Karpas-422 (cell line): Measurements from ENCODE around the gene FHIP2A. TPM values are rescaled to one million over a fixed set of nuclear protein-coding genes. Genes with fewer than 3 reads are reported as not detected.
"Not testable (repeated sequence)": the region's sequence is repeated elsewhere in the genome, so short reads cannot be mapped to it uniquely, and the experiment has no call there.

ENCODE experiments used
- DNase-seq: peaks from one replicate; pipeline ENCODE4 v3.0.0-alpha.2; 2015
- H2AFZ ChIP-seq: fragments of 200-600 bp; sonication (generic); 2 replicates; pipeline ENCODE4 v1.6.1; 2014; ENCODE audit warnings: antibody characterized with exemption, low read length, mixed read lengths
- H3K27ac ChIP-seq: fragments of 200-600 bp; sonication (generic); 2 replicates; pipeline ENCODE4 v1.5.1; 2014; ENCODE audit warnings: mild to moderate bottlenecking, low read length, moderate library complexity
- H3K27me3 ChIP-seq: fragments of 200-600 bp; sonication (generic); 2 replicates; pipeline ENCODE4 v1.6.1; 2014; ENCODE audit warnings: low read length, mixed read lengths
- H3K36me3 ChIP-seq: fragments of 200-600 bp; sonication (generic); 2 replicates; pipeline ENCODE4 v1.6.1; 2014; ENCODE audit warnings: low read length, mixed read lengths; ENCODE audit not compliant: insufficient read depth
- H3K4me1 ChIP-seq: fragments of 200-600 bp; sonication (generic); 2 replicates; pipeline ENCODE4 v1.6.1; 2014; ENCODE audit warnings: mild to moderate bottlenecking, low read length, mixed read lengths
- H3K4me2 ChIP-seq: fragments of 200-600 bp; sonication (generic); 2 replicates; pipeline ENCODE4 v1.6.1; 2014; ENCODE audit warnings: low read length, low read depth, mild to moderate bottlenecking; ENCODE audit not compliant: poor library complexity, severe bottlenecking
- H3K4me3 ChIP-seq: fragments of 200-600 bp; sonication (generic); 2 replicates; pipeline ENCODE4 v1.5.1; 2014; ENCODE audit warnings: mild to moderate bottlenecking, antibody characterized with exemption, low read length, mixed read lengths
- H3K79me2 ChIP-seq: fragments of 200-600 bp; sonication (generic); 2 replicates; pipeline ENCODE4 v1.6.1; 2014; ENCODE audit warnings: mild to moderate bottlenecking, low read length, mixed read lengths
- H3K9ac ChIP-seq: fragments of 200-600 bp; sonication (generic); 2 replicates; pipeline ENCODE4 v1.6.0; 2014; ENCODE audit warnings: low read length
- H3K9me2 ChIP-seq: fragments of 200-600 bp; sonication (generic), shearing (Covaris generic); replicated peaks from 2 replicates; pipeline ENCODE4 v1.6.0; 2014; ENCODE audit warnings: mild to moderate bottlenecking, low read length, moderate library complexity; ENCODE audit not compliant: insufficient read depth
- H3K9me3 ChIP-seq: fragments of 300-700, 200-600 bp; sonication (generic); 2 replicates; pipeline ENCODE4 v1.6.1; 2014; ENCODE audit warnings: low read length, mixed read lengths
- H4K20me1 ChIP-seq: fragments of 200-600 bp; sonication (generic); 2 replicates; pipeline ENCODE4 v1.6.1; 2014; ENCODE audit warnings: mild to moderate bottlenecking, antibody characterized with exemption, low read length, low read depth; ENCODE audit not compliant: insufficient read depth
- total RNA-seq: library from RNA; depleted of rRNA; stranded (reverse); fragments of >200 nt; shearing (Covaris generic); gene quantifications from 2 replicates; pipeline ENCODE4 v1.2.3, GENCODE V29; 2014; ENCODE audit warnings: low replicate concordance

FHIP2A gene
- total RNA-seq, 1 experiment from 2014 or later: 21.7 TPM

DNA sequence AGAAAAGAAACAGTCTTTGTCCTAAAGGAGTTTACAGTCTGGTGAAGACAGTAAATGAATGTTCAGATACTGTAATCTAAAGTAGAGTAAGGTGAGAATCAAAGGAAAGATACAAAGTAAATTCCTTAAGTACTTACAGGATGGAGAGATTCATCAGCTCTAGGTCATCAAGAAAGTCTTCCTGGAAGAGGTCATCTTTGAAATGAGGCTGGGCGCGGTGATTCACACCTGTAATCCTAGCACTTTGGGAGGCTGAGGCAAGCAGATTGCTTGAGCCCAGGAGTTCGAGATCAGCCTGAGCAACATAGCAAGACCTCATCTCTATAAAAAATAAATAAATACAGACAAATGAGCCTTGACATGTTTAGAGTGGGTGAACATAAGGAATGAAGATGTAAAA is 18.3 kb downstream of the FHIP2A start:
- Histone ChIP-seq H3K27ac (no peak overlapping the region), H3K4me1 (no peaks in the 10 kb centered on the region), H3K9me2 (no peaks in the 10 kb centered on the region), H3K9me3 (no peaks in the 10 kb centered on the region), H2AFZ (no peak overlapping the region), H3K36me3 (peaks cover 13% of the 10 kb centered on the region; the same call in 1 of the 2 replicates), H3K9ac (no peak overlapping the region), H3K27me3 (no peaks in the 10 kb centered on the region), H3K4me2 (no peak overlapping the region), H3K79me2 (0 out of 2 replicates have a peak, but pooled peaks cover 3% of the 10 kb centered on the region), H4K20me1 (no peaks in the 10 kb centered on the region), H3K4me3 (no peak overlapping the region)
- no peak for DNase-seq

- H3K79me2 ChIP-seq: no peaks in the 10 kb centered on the region
- no peak overlapping the region for H3K4me2 ChIP-seq
- no peaks in the 10 kb centered on the region for H3K9me3 ChIP-seq
- no peaks in the 10 kb centered on the region for H3K27me3 ChIP-seq
- no peak overlapping the region for H2AFZ ChIP-seq
- H4K20me1 ChIP-seq: no peaks in the 10 kb centered on the region
- no peak overlapping the region for H3K9ac ChIP-seq
- H3K27ac ChIP-seq: no peak overlapping the region
- no peak overlapping the region for H3K4me3 ChIP-seq
- no peaks in the 10 kb centered on the region for H3K9me2 ChIP-seq
- no peaks in the 10 kb centered on the region for H3K4me1 ChIP-seq
- peaks cover 37% of the 10 kb centered on the region for H3K36me3 ChIP-seq
- no peak for DNase-seq
Measured at GRCh38 chr10:114845978-114846693, 24.6 kb downstream of the FHIP2A start.

DNA sequence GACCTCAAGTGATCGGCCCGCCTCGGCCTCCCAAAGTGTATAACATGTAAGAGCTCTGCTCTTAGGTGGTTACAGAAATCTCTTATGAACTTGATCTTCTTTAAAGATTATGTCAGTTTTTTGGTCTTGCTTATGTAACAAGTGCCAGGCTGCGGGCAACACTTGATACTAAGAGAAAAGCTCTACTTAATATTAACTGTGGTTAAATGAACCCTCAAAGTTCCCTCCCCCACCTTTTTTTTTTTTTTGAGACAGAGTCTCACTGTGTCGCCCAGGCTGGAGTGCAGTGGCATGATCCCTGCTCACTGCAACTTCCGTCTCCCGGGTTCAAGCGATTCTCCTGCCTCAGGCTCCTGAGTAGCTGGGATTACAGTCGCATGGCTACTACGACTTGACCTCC is 25.9 kb downstream of the FHIP2A start:
- H3K4me2 ChIP-seq, H3K27ac ChIP-seq, H3K4me3 ChIP-seq, H3K9me2 ChIP-seq, H2AFZ ChIP-seq, H4K20me1 ChIP-seq, H3K79me2 ChIP-seq, H3K4me1 ChIP-seq, DNase-seq, H3K9ac ChIP-seq, H3K27me3 ChIP-seq, H3K9me3 ChIP-seq: not testable (repeated sequence)
- peaks cover 35% of the 10 kb centered on the region for H3K36me3 ChIP-seq

DNA sequence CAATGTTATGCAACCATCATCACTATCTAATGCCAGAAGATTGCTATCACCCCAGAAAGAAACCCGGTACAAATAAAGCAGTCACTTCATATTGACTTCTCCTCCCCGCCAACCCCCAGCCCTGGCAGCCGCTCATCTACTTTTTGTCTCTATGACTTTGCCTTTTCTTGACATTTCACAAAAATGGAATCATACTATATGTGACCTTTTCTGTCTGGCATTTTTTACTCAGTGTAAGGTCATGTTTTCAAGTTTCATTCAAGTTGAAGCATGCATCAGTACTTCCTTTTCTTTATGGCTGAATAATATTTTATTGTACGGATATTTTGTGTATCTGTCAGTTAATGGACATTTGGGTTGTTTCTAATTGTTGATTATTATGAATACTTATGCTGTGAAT is 28.1 kb downstream of the FHIP2A start:
- no peak overlapping the region for H2AFZ ChIP-seq
- H3K27ac ChIP-seq: no peak overlapping the region
- H3K9me3 ChIP-seq: no peaks in the 10 kb centered on the region
- no peak overlapping the region for H3K4me2 ChIP-seq
- no peak overlapping the region for H3K4me3 ChIP-seq
- no peaks in the 10 kb centered on the region for H3K27me3 ChIP-seq
- H3K9me2 ChIP-seq: no peaks in the 10 kb centered on the region
- no peaks in the 10 kb centered on the region for H4K20me1 ChIP-seq
- H3K36me3 ChIP-seq: peaks cover 33% of the 10 kb centered on the region
- no peak overlapping the region for H3K9ac ChIP-seq
- no peaks in the 10 kb centered on the region for H3K4me1 ChIP-seq
- no peak for DNase-seq
- H3K79me2 ChIP-seq: no peaks in the 10 kb centered on the region

DNA sequence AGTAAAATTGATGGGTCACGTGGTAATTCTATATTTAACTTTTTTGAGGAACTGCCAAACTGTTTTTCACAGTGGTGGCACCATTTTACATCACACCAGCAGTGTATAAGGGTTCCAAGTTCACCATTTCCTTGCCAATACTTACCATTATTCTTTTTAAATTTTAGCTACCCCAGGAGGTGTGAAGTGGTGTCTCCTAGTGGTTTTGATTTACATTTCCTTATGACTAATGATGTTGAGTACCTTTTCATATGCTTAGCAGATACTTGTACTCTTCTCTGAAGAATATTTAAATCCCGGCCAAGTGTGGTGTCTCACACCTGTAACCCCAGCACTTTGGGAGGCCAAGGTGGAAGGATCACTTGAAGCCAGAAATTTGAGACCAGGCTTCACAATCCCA is 28.5 kb downstream of the FHIP2A start:
- no peak for DNase-seq
- Histone ChIP-seq H3K36me3 (peaks cover 34% of the 10 kb centered on the region), H3K4me2 (no peak overlapping the region), H3K27ac (no peak overlapping the region), H3K4me1 (no peaks in the 10 kb centered on the region), H3K79me2 (no peaks in the 10 kb centered on the region), H2AFZ (no peak overlapping the region), H3K4me3 (no peak overlapping the region), H3K9me3 (no peaks in the 10 kb centered on the region), H3K9me2 (no peaks in the 10 kb centered on the region), H4K20me1 (no peaks in the 10 kb centered on the region), H3K9ac (no peak overlapping the region), H3K27me3 (no peaks in the 10 kb centered on the region)

DNA sequence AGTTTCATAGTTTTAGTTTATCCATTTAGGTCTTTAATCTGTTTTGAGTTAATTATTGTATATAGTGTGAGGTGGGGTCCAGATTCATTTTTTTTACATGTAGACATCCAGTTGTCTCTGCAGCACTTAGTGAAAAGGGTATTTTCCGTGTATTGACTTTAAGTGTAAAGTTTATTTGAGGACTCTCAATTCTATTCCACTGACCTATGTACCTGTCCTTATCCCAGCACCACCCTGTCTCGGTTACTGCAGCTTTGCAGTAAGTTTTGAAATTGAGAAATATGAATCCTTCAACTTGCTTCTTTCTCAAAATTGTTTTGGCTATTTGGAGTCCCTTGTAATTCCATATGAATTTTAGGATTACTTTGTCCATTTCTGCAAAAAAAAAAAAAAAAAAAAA is 29.8 kb downstream of the FHIP2A start:
- Histone ChIP-seq H3K9me3 (no peaks in the 10 kb centered on the region), H3K36me3 (peaks cover 35% of the 10 kb centered on the region)

DNA sequence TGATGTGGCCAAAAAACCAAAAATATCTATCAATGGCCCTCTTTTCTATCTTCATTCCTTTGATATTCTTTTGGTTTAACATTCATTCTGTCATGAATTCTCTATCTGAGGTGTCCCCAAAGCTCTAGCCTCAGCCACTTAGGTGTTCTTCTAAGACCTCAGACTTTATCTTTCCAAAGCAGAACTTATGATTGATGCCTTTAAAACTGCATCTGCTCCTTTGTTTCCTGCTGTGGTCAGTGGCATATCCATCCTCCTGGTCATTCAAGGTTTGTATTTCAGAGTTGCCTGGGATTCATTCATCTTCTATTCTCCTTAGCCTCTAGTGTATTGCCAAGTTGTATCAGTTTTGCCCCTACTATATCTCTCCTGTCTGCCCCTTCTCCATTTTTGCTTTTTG is 30.6 kb downstream of the FHIP2A start:
- no peaks in the 10 kb centered on the region for H3K4me1 ChIP-seq
- no peaks in the 10 kb centered on the region for H3K9me3 ChIP-seq
- H4K20me1 ChIP-seq: no peaks in the 10 kb centered on the region
- no peak overlapping the region for H3K9ac ChIP-seq
- H2AFZ ChIP-seq: no peak overlapping the region
- H3K27ac ChIP-seq: no peak overlapping the region
- no peak for DNase-seq
- peaks cover 29% of the 10 kb centered on the region for H3K36me3 ChIP-seq
- H3K9me2 ChIP-seq: no peaks in the 10 kb centered on the region
- no peaks in the 10 kb centered on the region for H3K79me2 ChIP-seq
- H3K27me3 ChIP-seq: no peaks in the 10 kb centered on the region
- no peak overlapping the region for H3K4me3 ChIP-seq
- H3K4me2 ChIP-seq: no peak overlapping the region

More for the DNA sequence above, 29.8 kb downstream of the FHIP2A start:
- H3K27me3 ChIP-seq: no peaks in the 10 kb centered on the region
- no peak for DNase-seq
- no peaks in the 10 kb centered on the region for H3K4me1 ChIP-seq
- H2AFZ ChIP-seq: no peak overlapping the region
- no peaks in the 10 kb centered on the region for H4K20me1 ChIP-seq
- no peak overlapping the region for H3K4me2 ChIP-seq
- H3K9ac ChIP-seq: no peak overlapping the region
- H3K79me2 ChIP-seq: no peaks in the 10 kb centered on the region
- H3K9me2 ChIP-seq: no peaks in the 10 kb centered on the region
- H3K4me3 ChIP-seq: no peak overlapping the region
- no peak overlapping the region for H3K27ac ChIP-seq

DNA sequence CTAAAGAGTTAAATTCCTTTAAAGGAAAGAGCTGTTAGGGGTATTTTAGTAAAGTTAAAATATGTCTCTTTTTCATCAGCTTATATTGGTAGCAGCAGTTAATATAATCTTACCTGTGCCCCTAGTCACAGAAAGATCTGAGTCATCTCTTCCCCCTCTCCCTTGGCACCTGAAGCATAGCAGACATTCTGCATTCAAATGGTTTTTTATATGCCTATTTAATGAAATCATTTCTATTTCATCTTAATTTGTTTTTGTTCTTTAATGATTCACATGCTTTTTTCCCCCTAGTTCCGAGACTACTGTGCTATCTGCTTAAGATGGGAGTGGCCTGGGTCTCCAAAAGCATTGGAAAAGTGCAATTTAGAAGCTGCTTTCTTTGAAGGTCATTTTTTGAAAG is 33.3 kb downstream of the FHIP2A start:
- Histone ChIP-seq H4K20me1 (no peaks in the 10 kb centered on the region), H2AFZ (no peak overlapping the region), H3K4me2 (no peak overlapping the region), H3K9ac (no peak overlapping the region), H3K9me3 (no peaks in the 10 kb centered on the region), H3K4me3 (no peak overlapping the region), H3K27ac (no peak overlapping the region), H3K9me2 (no peaks in the 10 kb centered on the region), H3K36me3 (peaks cover 16% of the 10 kb centered on the region; the same call in 1 of the 2 replicates), H3K27me3 (no peaks in the 10 kb centered on the region), H3K4me1 (no peaks in the 10 kb centered on the region), H3K79me2 (no peaks in the 10 kb centered on the region)
- no peak for DNase-seq
